ENCODE data around the gene CALN1.
"Not testable (repeated sequence)": the region's sequence is repeated elsewhere in the genome, so short reads cannot be mapped to it uniquely, and the experiment has no call there.

Gene CALN1

GRCh38 chr7:71984348-71984747, 427.8 kb downstream of the CALN1 start:
- no peak for DNase-seq (ENCODE audit: low read depth in 2 of 2)

GRCh38 chr7:71982851-71983250, 429.3 kb downstream of the CALN1 start:
- no peak for DNase-seq (ENCODE audit: low read depth in 2 of 2)

GRCh38 chr7:71976645-71977044, 435.5 kb downstream of the CALN1 start:
- DNase-seq (ENCODE audit: low read depth in 2 of 2) = no peak

DNA sequence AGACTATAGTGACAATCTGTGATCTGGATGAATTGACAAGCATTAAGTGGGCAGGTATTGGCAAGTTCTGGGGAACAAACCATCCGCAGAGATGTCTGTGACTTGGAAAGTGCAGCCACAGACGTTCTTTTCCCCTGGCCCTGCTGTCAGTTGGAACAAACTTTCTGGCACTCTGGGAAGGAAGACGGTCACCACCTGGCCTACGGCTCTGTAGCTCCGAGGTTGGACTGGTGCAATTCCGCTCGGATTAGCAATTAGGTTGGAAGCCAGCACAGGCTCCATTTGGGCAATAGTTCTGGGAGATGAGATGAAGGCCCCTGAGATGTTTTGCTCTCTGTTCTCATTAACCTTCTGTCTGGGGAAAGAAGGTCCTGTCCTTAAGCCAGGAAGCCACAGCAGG, 437.5 kb downstream of the CALN1 start:
- no peak for DNase-seq (ENCODE audit: low read depth in 2 of 2)

- DNase-seq (ENCODE audit: low read depth in 2 of 2) = no peak
Measured at GRCh38 chr7:71972534-71972933, 439.6 kb downstream of the CALN1 start.

DNA sequence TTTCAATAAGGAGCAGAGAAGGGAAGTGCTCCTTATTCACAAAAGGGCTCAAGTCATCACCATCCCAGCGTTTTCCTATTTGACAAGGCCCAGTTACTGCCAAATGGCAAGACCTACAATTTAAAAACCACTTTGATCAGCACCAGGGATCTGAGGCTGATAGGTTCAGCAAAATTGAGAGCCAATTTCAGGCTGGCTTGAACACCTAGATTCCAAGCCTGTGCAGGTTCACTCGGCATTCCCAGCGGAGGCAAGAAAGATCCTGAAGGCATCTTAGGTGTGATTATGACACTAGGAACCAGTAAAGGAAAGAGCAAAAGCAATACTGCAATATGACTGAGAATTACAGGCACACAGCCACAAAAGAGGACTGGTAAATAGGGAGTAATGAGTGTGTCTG, 441.4 kb downstream of the CALN1 start:
- no peak for DNase-seq (ENCODE audit: low read depth in 2 of 2)

DNA sequence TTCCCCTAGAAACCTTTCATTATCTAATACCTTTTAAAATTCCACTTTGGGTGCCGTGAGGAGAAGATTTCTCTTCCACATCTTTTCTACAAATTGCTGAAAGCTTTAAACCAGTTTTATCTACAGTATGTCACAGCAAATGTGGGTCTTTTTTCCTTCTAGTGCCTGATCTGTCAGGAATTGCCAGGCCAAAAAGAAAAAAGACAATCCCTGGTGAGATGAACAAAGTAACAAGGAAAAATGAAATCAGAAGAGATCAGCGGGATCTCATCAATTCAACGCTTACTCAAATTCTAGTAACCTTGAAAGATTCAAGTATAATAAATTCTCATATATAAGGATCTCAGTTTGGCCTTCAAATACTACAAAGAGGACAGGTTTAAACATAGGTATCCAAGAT, 449.5 kb downstream of the CALN1 start:
- DNase-seq (ENCODE audit: low read depth in 2 of 2) = no peak

DNA sequence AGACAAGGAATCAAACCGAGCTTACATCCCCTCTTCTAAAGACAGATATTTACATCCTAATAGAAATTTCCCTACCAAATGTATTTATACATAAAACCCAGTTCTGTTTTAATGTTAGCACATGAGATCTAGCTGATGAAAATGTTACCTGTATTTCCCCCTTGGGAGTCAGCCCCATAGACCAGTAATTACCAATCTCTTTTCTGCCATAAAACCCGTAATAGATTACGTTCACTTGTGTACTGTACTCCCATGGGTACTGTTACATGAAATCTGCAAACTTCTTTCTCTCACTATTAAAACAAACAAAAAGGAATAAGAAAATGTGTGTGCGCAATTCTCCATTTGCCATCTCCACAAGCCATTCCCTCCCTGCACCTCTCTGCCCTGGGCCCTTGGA, 450.9 kb downstream of the CALN1 start:
- no peak for DNase-seq (ENCODE audit: low read depth in 2 of 2)

DNA sequence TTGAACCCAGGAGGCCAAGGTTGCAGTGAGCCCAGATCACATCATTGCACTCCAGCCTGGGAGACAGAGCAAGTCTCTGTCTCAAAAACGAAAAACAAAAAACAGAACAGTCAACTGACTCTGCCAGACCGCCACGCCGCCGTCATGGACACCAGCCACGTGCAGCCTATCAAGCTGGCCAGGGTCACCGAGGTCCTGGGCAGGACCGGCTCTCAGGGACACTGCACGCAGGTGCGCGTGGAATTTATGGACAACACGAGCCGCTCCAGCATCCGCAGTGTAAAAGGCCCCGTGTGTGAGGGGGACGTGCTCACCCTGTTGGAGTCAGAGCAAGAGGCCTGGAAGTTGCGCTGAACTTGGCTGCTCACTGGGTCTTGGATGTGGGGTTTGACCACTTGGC, 470.0 kb downstream of the CALN1 start:
- no peak for DNase-seq (ENCODE audit: low read depth in 2 of 2)

- no peak for DNase-seq (ENCODE audit: low read depth in 2 of 2)
Measured at GRCh38 chr7:71937840-71938371, 474.2 kb downstream of the CALN1 start.

DNA sequence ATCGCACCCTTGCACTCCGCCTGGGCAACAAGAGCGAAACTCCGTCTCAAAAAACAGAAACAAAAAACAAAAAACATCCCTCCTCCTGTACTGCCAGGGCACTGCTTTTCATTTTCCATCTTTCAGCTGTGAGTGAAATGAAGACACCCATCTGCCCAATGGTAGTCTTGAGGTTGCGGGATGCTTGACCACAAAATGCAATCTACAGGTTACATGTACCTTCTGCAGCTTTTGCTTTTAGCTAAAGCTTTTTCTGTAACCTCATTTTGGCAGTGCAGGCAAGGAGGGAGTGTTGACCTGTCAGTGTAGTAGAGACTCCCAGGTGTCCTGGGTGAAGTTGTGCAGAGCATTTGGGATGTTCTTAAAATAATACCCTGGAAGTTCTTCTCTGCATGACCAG, 476.5 kb downstream of the CALN1 start:
- no peak for DNase-seq (ENCODE audit: low read depth in 2 of 2)

- DNase-seq (ENCODE audit: low read depth in 2 of 2) = no peak
Measured at GRCh38 chr7:71933426-71933825, 478.7 kb downstream of the CALN1 start.

DNA sequence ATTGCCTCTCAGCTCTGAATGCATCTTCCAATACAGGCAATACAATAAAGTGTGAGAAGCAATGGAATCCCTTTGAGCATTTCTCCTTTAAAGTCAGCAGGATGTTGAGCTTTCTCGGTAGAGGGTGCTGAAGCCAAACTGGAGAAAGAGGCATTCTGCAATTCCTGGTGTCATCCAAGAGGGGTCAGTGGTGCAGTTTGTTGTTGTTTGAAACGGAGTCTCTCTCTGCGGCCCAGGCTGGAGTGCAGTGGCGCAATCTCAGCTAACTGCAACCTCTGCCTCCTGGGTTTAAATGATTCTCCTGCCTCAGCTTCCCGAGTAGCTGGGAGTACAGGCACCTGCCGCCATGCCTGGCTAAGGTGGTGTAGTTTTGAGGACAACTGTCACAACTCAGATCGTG, 486.5 kb downstream of the CALN1 start:
- no peak for DNase-seq (ENCODE audit: low read depth in 2 of 2)

GRCh38 chr7:71914204-71914603, 497.9 kb downstream of the CALN1 start:
- DNase-seq (ENCODE audit: low read depth in 2 of 2) = not testable (repeated sequence)

DNA sequence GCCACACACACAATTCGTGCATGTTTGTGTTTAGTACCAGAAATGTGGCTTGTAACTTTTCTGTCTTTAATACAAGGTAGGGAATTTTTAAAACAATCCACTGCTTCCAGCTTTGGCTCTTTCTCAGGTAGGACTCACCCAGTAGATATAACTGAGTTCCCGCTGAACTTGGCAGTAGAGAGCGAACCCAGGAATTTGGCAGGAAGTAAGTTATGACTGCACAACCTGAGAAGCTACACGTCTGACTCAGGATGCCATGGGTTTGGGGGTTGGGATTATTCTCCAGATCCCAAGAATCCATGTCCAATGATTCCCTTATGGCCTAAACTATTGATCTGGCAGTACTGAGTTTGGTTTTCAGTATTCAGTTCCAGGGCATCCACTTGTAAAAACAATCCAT, 499.7 kb downstream of the CALN1 start:
- DNase-seq (ENCODE audit: low read depth in 2 of 2) = no peak

- no peak for DNase-seq (ENCODE audit: low read depth in 2 of 2)
Measured at GRCh38 chr7:71911051-71911450, 501.1 kb downstream of the CALN1 start.

- no peak for DNase-seq (ENCODE audit: low read depth in 2 of 2)
Measured at GRCh38 chr7:71905821-71906220, 506.3 kb downstream of the CALN1 start.

DNA sequence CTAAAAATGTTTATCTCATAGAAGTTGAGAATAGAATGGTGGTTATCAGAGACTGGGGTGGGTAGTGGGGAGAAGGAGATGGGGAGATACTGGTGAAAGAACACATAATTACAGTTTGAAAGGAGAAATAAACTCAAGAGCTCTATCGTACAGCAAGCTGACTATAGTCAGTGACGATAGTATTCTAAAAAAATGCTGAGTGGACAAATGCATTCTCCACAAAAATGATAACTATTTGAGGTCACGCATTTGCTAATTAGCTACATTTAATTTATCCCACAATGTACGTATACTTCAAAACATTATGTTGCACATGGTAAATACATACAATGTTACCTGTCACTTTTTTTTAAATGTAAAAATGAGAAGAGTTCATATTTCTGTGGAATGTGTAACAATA, 507.7 kb downstream of the CALN1 start:
- DNase-seq (ENCODE audit: low read depth in 2 of 2) = no peak

GRCh38 chr7:71900556-71900955, 511.6 kb downstream of the CALN1 start:
- DNase-seq (ENCODE audit: low read depth in 2 of 2) = no peak

DNA sequence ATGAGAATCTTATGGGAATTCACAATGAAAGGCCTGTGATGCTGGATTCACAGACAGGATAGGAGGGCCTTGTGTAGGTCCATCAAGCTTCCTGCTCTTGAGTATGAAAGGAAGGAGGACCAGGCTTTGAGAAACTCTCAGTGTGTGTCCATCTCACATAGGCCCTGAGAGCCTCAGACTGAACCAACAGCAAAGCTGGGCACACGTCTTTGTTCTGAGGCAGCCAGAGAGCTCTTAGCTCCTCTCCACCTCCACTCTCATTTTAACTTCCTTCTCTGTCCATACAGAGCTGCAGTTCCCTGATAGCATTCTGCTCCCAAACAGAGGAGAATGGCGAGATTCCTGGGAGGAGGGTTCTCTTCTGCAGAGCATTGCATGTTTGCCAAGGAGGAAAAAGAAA, 515.6 kb downstream of the CALN1 start:
- DNase-seq (ENCODE audit: low read depth in 2 of 2) = no peak

- no peak for DNase-seq (ENCODE audit: low read depth in 2 of 2)
Measured at GRCh38 chr7:71886046-71886445, 526.1 kb downstream of the CALN1 start.

GRCh38 chr7:71885487-71885886, 526.7 kb downstream of the CALN1 start:
- no peak for DNase-seq (ENCODE audit: low read depth in 2 of 2)

DNA sequence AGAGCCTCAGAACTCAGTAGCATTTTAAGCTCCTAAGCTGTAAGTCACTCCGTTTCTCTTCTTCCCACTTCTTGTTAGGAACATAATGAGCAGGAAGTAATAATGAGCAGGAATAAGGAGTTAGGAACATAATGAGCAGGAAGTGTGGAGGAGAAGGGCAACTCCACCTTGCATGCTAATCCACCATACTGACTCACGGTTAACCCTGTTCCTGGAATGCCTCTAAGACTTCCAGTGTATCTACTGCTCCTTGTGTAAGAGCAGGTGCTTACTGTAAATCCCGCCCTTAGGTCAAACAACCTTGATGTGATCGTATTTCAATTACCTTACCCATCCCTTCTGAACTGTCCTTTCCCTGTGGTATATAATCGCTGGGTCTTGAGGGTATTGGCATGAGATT, 528.7 kb downstream of the CALN1 start:
- no peak for DNase-seq (ENCODE audit: low read depth in 2 of 2)

DNA sequence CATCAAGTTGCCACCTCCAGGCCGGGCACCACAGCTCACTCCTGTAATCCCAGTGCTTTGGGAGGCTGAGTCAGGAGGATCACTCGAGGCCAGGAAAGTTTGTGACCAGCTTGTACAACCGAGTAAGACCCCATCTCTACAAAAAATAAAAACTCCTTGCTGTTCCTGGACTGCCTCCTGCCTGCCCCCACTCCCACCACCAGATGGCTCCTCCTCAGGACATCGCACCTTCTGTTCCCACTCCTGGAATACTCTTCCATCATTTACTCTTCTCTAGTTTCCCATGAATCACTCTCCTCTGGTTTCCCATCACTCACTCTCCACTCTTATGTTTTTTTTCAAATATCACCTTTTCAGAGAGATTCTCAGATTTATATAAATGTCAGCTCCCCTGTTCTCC, 540.7 kb downstream of the CALN1 start:
- no peak for DNase-seq (ENCODE audit: low read depth in 2 of 2)

- no peak for DNase-seq (ENCODE audit: low read depth in 2 of 2)
Measured at GRCh38 chr7:71870812-71871211, 541.3 kb downstream of the CALN1 start.
